ENCODE data around the gene EXOC5.

The EXOC5 gene

DNA sequence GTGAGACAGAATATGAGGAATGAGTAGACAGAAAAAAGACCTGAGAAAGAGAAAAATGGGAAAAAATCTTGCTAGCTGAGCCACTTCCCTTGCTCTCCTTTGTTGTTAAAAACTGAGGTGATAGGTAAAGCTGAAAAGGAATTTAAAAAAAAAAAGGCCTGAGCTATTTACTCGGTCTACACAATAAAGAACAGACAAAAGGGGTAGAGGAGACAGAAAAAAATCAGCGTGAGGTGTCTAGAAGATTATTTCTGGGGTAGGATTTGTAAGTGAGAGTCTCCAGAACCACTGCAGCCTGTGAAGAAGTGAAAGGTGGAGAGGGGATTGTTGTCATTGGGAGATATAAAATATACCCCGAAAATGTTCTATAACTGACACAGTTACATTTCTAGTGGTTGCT, 98.8 kb downstream of the EXOC5 start:
- H3F3A ChIP-seq (ENCODE audit: control insufficient read depth, insufficient read depth): no peaks in the 10 kb centered on the region
- H3K4me3 ChIP-seq (ENCODE audit: low read length): no peak overlapping the region
- no peaks in the 10 kb centered on the region for H3K79me2 ChIP-seq (ENCODE audit: control insufficient read depth, low read length)
- no peaks in the 10 kb centered on the region for H4K20me1 ChIP-seq (ENCODE audit: control insufficient read depth, insufficient read depth, low read depth, low read length)
- no peaks in the 10 kb centered on the region for H3K4me1 ChIP-seq (ENCODE audit: control insufficient read depth, low read length)
- no peak overlapping the region for H3K27ac ChIP-seq (ENCODE audit: low read depth, low read length)
- no peaks in the 10 kb centered on the region for H3K27me3 ChIP-seq (ENCODE audit: control insufficient read depth, low read length)
- H3K4me2 ChIP-seq (ENCODE audit: low read length): no peak overlapping the region
- no peaks in the 10 kb centered on the region for H3K9me3 ChIP-seq (ENCODE audit: control insufficient read depth, insufficient read depth, low read length)
- H3K9me2 ChIP-seq (replicated peaks; ENCODE audit: control insufficient read depth, low read length): no peaks in the 10 kb centered on the region
- no peak for TF ChIP-seq EZH2phosphoT487 (IDR thresholded peaks at IDR 0.05; ENCODE audit: borderline replicate concordance, low read length)
- TF ChIP-seq, protein P1, sequence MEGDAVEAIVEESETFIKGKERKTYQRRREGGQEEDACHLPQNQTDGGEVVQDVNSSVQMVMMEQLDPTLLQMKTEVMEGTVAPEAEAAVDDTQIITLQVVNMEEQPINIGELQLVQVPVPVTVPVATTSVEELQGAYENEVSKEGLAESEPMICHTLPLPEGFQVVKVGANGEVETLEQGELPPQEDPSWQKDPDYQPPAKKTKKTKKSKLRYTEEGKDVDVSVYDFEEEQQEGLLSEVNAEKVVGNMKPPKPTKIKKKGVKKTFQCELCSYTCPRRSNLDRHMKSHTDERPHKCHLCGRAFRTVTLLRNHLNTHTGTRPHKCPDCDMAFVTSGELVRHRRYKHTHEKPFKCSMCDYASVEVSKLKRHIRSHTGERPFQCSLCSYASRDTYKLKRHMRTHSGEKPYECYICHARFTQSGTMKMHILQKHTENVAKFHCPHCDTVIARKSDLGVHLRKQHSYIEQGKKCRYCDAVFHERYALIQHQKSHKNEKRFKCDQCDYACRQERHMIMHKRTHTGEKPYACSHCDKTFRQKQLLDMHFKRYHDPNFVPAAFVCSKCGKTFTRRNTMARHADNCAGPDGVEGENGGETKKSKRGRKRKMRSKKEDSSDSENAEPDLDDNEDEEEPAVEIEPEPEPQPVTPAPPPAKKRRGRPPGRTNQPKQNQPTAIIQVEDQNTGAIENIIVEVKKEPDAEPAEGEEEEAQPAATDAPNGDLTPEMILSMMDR (IDR thresholded peaks at IDR 0.05; ENCODE audit: low read depth, low read length, poor library complexity, severe bottlenecking): no peak
- H3K36me3 ChIP-seq (ENCODE audit: control insufficient read depth, low read length): no peaks in the 10 kb centered on the region

DNA sequence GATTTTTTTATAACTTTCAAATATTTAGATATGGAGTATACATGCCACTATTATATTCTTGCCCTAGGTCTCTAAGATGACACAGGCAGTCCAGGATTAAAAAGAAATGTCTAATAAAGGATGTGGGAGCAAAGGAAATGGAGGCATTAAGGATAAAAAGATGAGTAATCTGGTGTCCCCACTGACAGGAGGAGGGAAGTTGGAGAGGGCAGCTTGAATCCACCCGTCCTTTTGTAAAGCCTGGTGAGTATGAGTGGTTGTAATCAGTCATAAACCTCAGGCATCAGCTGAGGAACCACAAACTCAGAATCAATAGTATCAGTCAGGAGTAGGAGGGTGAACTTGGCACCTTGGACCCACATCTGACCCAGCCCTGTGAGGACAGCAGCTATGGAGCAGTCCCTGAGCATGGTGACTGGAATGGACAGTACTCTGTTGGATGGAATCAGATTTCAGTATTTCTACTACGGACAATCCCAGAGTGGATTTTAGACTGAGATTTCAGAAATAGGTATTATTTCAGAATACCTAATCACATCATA, 100.5 kb downstream of the EXOC5 start:
- no peaks in the 10 kb centered on the region for H3F3A ChIP-seq (ENCODE audit: control insufficient read depth, insufficient read depth)

DNA sequence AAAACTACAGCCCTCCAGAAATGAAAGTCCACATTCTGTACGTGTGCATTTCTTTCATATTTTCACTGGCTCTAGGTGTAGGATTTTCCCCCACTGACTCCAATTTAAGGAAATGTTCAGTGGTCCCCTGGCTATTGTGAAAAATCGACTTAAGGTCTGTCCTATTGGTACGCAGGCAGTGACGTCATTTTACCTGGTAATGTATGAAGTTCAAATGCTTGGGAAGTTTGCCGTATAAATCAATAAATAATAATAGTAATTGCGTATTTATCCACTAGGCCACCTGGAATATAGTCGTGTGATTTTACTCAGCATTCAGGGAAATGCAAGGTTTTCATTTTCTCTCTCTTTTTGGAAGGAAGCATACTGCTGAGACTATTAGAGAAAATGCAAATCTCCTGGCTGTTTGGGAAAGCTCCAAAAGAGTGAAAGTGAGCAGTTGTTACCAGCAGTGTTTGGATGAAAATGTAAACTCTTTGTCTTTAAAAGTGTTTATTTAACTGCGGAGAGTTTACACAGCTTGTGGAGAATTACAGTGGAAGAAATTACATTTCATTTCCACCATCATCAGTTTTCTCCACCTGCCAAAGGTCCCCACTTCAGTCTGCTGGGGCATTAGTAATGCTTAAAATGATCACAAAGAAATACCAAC, 107.0 kb downstream of the EXOC5 start:
- Histone ChIP-seq H3K27me3 (ENCODE audit: control insufficient read depth, low read length) (peaks cover 3% of the 10 kb centered on the region; the same call in 1 of the 2 replicates), H3F3A (ENCODE audit: control insufficient read depth, insufficient read depth) (no peaks in the 10 kb centered on the region), H3K9me2 (replicated peaks; ENCODE audit: control insufficient read depth, low read length) (no peaks in the 10 kb centered on the region), H3K4me3 (ENCODE audit: low read length) (no peak overlapping the region), H3K9me3 (ENCODE audit: control insufficient read depth, insufficient read depth, low read length) (no peaks in the 10 kb centered on the region), H3K27ac (ENCODE audit: low read depth, low read length) (no peak overlapping the region), H3K4me2 (ENCODE audit: low read length) (no peak overlapping the region), H3K79me2 (ENCODE audit: control insufficient read depth, low read length) (no peaks in the 10 kb centered on the region), H3K4me1 (ENCODE audit: control insufficient read depth, low read length) (no peaks in the 10 kb centered on the region), H3K36me3 (ENCODE audit: control insufficient read depth, low read length) (no peaks in the 10 kb centered on the region), H4K20me1 (ENCODE audit: control insufficient read depth, insufficient read depth, low read depth, low read length) (no peaks in the 10 kb centered on the region)
- TF ChIP-seq, protein P1 (IDR thresholded peaks at IDR 0.05; ENCODE audit: low read depth, low read length, poor library complexity, severe bottlenecking): no peak
- TF ChIP-seq EZH2phosphoT487 (IDR thresholded peaks at IDR 0.05; ENCODE audit: borderline replicate concordance, low read length): no peak

More for the DNA sequence above, 100.5 kb downstream of the EXOC5 start:
- H3K27ac ChIP-seq (ENCODE audit: low read depth, low read length): no peak overlapping the region
- no peaks in the 10 kb centered on the region for H3K79me2 ChIP-seq (ENCODE audit: control insufficient read depth, low read length)
- H3K4me1 ChIP-seq (ENCODE audit: control insufficient read depth, low read length): no peaks in the 10 kb centered on the region
- no peaks in the 10 kb centered on the region for H3K9me2 ChIP-seq (replicated peaks; ENCODE audit: control insufficient read depth, low read length)
- no peaks in the 10 kb centered on the region for H3K9me3 ChIP-seq (ENCODE audit: control insufficient read depth, insufficient read depth, low read length)
- no peaks in the 10 kb centered on the region for H4K20me1 ChIP-seq (ENCODE audit: control insufficient read depth, insufficient read depth, low read depth, low read length)
- no peaks in the 10 kb centered on the region for H3K36me3 ChIP-seq (ENCODE audit: control insufficient read depth, low read length)
- no peak for TF ChIP-seq EZH2phosphoT487 (IDR thresholded peaks at IDR 0.05; ENCODE audit: borderline replicate concordance, low read length)
- TF ChIP-seq, protein P1 (IDR thresholded peaks at IDR 0.05; ENCODE audit: low read depth, low read length, poor library complexity, severe bottlenecking): no peak
- no peak overlapping the region for H3K4me3 ChIP-seq (ENCODE audit: low read length)
- no peaks in the 10 kb centered on the region for H3K27me3 ChIP-seq (ENCODE audit: control insufficient read depth, low read length)
- H3K4me2 ChIP-seq (ENCODE audit: low read length): no peak overlapping the region
